ENCODE results near the gene WNT3A. TPM values are rescaled to one million over a fixed set of nuclear protein-coding genes. Genes with fewer than 3 reads are reported as not detected.

The WNT3A gene
- polyA plus RNA-seq, 2 donors, result 0.69 to 1.3 TPM

GRCh38 chr1:228061411-228062084 lies 54.8 kb downstream of the WNT3A start:
- Histone ChIP-seq H3K4me1 (ENCODE audit: control insufficient read depth in 2 of 2, insufficient read depth in 2 of 2, low read length in 1 of 2) (peaks cover 3% of the 10 kb centered on the region in 2 donors), H3K4me3 (ENCODE audit: low read depth in 1 of 2, low read length in 2 of 2) (no peak overlapping the region), H3K36me3 (ENCODE audit: control insufficient read depth in 2 of 2, insufficient read depth in 2 of 2, low read length in 1 of 2) (no peaks in the 10 kb centered on the region), H3K27me3 (ENCODE audit: control insufficient read depth in 1 of 2, insufficient read depth in 2 of 2, low read length in 2 of 2) (no peaks in the 10 kb centered on the region), H3K27ac (ENCODE audit: low read depth in 2 of 2, low read length in 1 of 2) (no peak overlapping the region), H3K9me3 (ENCODE audit: control insufficient read depth in 2 of 2, insufficient read depth in 1 of 2, low read depth in 1 of 2, low read length in 1 of 2) (peaks cover 4 to 12% of the 10 kb centered on the region in 2 donors)
- 81% methylated on average over 9 to 10 of the region's 10 CpGs for WGBS, 2 donors

GRCh38 chr1:228062085-228062791 lies 55.4 kb downstream of the WNT3A start:
- Histone ChIP-seq H3K9me3 (ENCODE audit: control insufficient read depth in 2 of 2, insufficient read depth in 1 of 2, low read depth in 1 of 2, low read length in 1 of 2) (peaks cover 4 to 12% of the 10 kb centered on the region in 2 donors), H3K27me3 (ENCODE audit: control insufficient read depth in 1 of 2, insufficient read depth in 2 of 2, low read length in 2 of 2) (no peaks in the 10 kb centered on the region), H3K27ac (ENCODE audit: low read depth in 2 of 2, low read length in 1 of 2) (no peak overlapping the region), H3K36me3 (ENCODE audit: control insufficient read depth in 2 of 2, insufficient read depth in 2 of 2, low read length in 1 of 2) (no peaks in the 10 kb centered on the region), H3K4me1 (ENCODE audit: control insufficient read depth in 2 of 2, insufficient read depth in 2 of 2, low read length in 1 of 2) (peaks cover 3% of the 10 kb centered on the region in 2 donors), H3K4me3 (ENCODE audit: low read depth in 1 of 2, low read length in 2 of 2) (no peak overlapping the region)
- WGBS, 2 donors, result 89 to 95% methylated on average over 8 to 9 of the region's 9 CpGs

- H3K36me3 ChIP-seq (ENCODE audit: control insufficient read depth in 2 of 2, insufficient read depth in 2 of 2, low read length in 1 of 2), result no peaks in the 10 kb centered on the region
- WGBS, 2 donors, result 57 to 58% methylated on average over 4 of the region's 4 CpGs
- H3K4me1 ChIP-seq (ENCODE audit: control insufficient read depth in 2 of 2, insufficient read depth in 2 of 2, low read length in 1 of 2), result peaks cover 3% of the 10 kb centered on the region in 2 donors
- H3K9me3 ChIP-seq (ENCODE audit: control insufficient read depth in 2 of 2, insufficient read depth in 1 of 2, low read depth in 1 of 2, low read length in 1 of 2), result peaks cover 4 to 12% of the 10 kb centered on the region in 2 donors
- H3K27me3 ChIP-seq (ENCODE audit: control insufficient read depth in 1 of 2, insufficient read depth in 2 of 2, low read length in 2 of 2), result no peaks in the 10 kb centered on the region
- no peak overlapping the region for H3K27ac ChIP-seq (ENCODE audit: low read depth in 2 of 2, low read length in 1 of 2)
- H3K4me3 ChIP-seq (ENCODE audit: low read depth in 1 of 2, low read length in 2 of 2), result no peak overlapping the region
Observed at GRCh38 chr1:228062812-228063211, 56.0 kb downstream of the WNT3A start.

- Histone ChIP-seq H3K9me3 (ENCODE audit: control insufficient read depth in 2 of 2, insufficient read depth in 1 of 2, low read depth in 1 of 2, low read length in 1 of 2) (peaks cover 0 to 8% of the 10 kb centered on the region in 2 donors), H3K4me3 (ENCODE audit: low read depth in 1 of 2, low read length in 2 of 2) (no peak overlapping the region), H3K27me3 (ENCODE audit: control insufficient read depth in 1 of 2, insufficient read depth in 2 of 2, low read length in 2 of 2) (no peaks in the 10 kb centered on the region), H3K4me1 (ENCODE audit: control insufficient read depth in 2 of 2, insufficient read depth in 2 of 2, low read length in 1 of 2) (peaks cover under 1 to 3% of the 10 kb centered on the region in 2 donors), H3K36me3 (ENCODE audit: control insufficient read depth in 2 of 2, insufficient read depth in 2 of 2, low read length in 1 of 2) (no peaks in the 10 kb centered on the region), H3K27ac (ENCODE audit: low read depth in 2 of 2, low read length in 1 of 2) (no peak overlapping the region)
- WGBS, 2 donors, result 78 to 81% methylated on average over 14 to 15 of the region's 15 CpGs
Observed at GRCh38 chr1:228063251-228064191, 56.7 kb downstream of the WNT3A start.

- Histone ChIP-seq H3K36me3 (ENCODE audit: control insufficient read depth in 2 of 2, insufficient read depth in 2 of 2, low read length in 1 of 2) (no peaks in the 10 kb centered on the region), H3K27me3 (ENCODE audit: control insufficient read depth in 1 of 2, insufficient read depth in 2 of 2, low read length in 2 of 2) (no peaks in the 10 kb centered on the region), H3K4me1 (ENCODE audit: control insufficient read depth in 2 of 2, insufficient read depth in 2 of 2, low read length in 1 of 2) (peaks cover 0 to 3% of the 10 kb centered on the region in 2 donors), H3K27ac (ENCODE audit: low read depth in 2 of 2, low read length in 1 of 2) (no peak overlapping the region), H3K4me3 (ENCODE audit: low read depth in 1 of 2, low read length in 2 of 2) (no peak overlapping the region), H3K9me3 (ENCODE audit: control insufficient read depth in 2 of 2, insufficient read depth in 1 of 2, low read depth in 1 of 2, low read length in 1 of 2) (peaks cover 0 to under 1% of the 10 kb centered on the region in 2 donors)
- WGBS, 2 donors, result 49 to 52% methylated on average over 8 of the region's 8 CpGs
Observed at GRCh38 chr1:228064296-228064695, 57.5 kb downstream of the WNT3A start.

GRCh38 chr1:228064741-228065542 lies 58.1 kb downstream of the WNT3A start:
- 67 to 73% methylated on average over 13 to 15 of the region's 15 CpGs for WGBS, 2 donors
- Histone ChIP-seq H3K27ac (ENCODE audit: low read depth in 2 of 2, low read length in 1 of 2) (no peak overlapping the region), H3K9me3 (ENCODE audit: control insufficient read depth in 2 of 2, insufficient read depth in 1 of 2, low read depth in 1 of 2, low read length in 1 of 2) (no peaks in the 10 kb centered on the region)

GRCh38 chr1:228065543-228066347 lies 58.9 kb downstream of the WNT3A start:
- no peaks in the 10 kb centered on the region for H3K36me3 ChIP-seq (ENCODE audit: control insufficient read depth in 2 of 2, insufficient read depth in 2 of 2, low read length in 1 of 2)
- no peak overlapping the region for H3K4me3 ChIP-seq (ENCODE audit: low read depth in 1 of 2, low read length in 2 of 2)
- 61 to 70% methylated on average over 15 of the region's 15 CpGs for WGBS, 2 donors
- no peaks in the 10 kb centered on the region for H3K4me1 ChIP-seq (ENCODE audit: control insufficient read depth in 2 of 2, insufficient read depth in 2 of 2, low read length in 1 of 2)
- H3K27me3 ChIP-seq (ENCODE audit: control insufficient read depth in 1 of 2, insufficient read depth in 2 of 2, low read length in 2 of 2), result no peaks in the 10 kb centered on the region
- H3K27ac ChIP-seq (ENCODE audit: low read depth in 2 of 2, low read length in 1 of 2), result no peak overlapping the region
- no peaks in the 10 kb centered on the region for H3K9me3 ChIP-seq (ENCODE audit: control insufficient read depth in 2 of 2, insufficient read depth in 1 of 2, low read depth in 1 of 2, low read length in 1 of 2)

More at GRCh38 chr1:228064741-228065542, 58.1 kb downstream of the WNT3A start:
- Histone ChIP-seq H3K4me3 (ENCODE audit: low read depth in 1 of 2, low read length in 2 of 2) (no peak overlapping the region), H3K27me3 (ENCODE audit: control insufficient read depth in 1 of 2, insufficient read depth in 2 of 2, low read length in 2 of 2) (no peaks in the 10 kb centered on the region), H3K36me3 (ENCODE audit: control insufficient read depth in 2 of 2, insufficient read depth in 2 of 2, low read length in 1 of 2) (no peaks in the 10 kb centered on the region), H3K4me1 (ENCODE audit: control insufficient read depth in 2 of 2, insufficient read depth in 2 of 2, low read length in 1 of 2) (peaks cover 0 to 1% of the 10 kb centered on the region in 2 donors)

- Histone ChIP-seq H3K27me3 (ENCODE audit: control insufficient read depth in 1 of 2, insufficient read depth in 2 of 2, low read length in 2 of 2) (no peaks in the 10 kb centered on the region), H3K27ac (ENCODE audit: low read depth in 2 of 2, low read length in 1 of 2) (no peak overlapping the region), H3K9me3 (ENCODE audit: control insufficient read depth in 2 of 2, insufficient read depth in 1 of 2, low read depth in 1 of 2, low read length in 1 of 2) (no peaks in the 10 kb centered on the region), H3K4me3 (ENCODE audit: low read depth in 1 of 2, low read length in 2 of 2) (no peak overlapping the region), H3K4me1 (ENCODE audit: control insufficient read depth in 2 of 2, insufficient read depth in 2 of 2, low read length in 1 of 2) (no peaks in the 10 kb centered on the region), H3K36me3 (ENCODE audit: control insufficient read depth in 2 of 2, insufficient read depth in 2 of 2, low read length in 1 of 2) (no peaks in the 10 kb centered on the region)
- WGBS, 2 donors, result 30 to 42% methylated on average over 4 of the region's 4 CpGs
Observed at GRCh38 chr1:228066416-228066815, 59.6 kb downstream of the WNT3A start.

Data from esophagus (tissue), 2 donors.